HepG2 (cell line): ENCODE measurements around the gene MTIF3. TPM values are rescaled to one million over a fixed set of nuclear protein-coding genes. Genes with fewer than 3 reads are reported as not detected.
A peak's percentile ranks its signal among the peaks of the same experiment; 100 is the strongest.

Experiments used
- ATF6 ChIP-seq: sonication (generic); formaldehyde crosslinking; conservative IDR thresholded peaks from 2 replicates; pipeline ENCODE4 v1.4.0; 2020; ENCODE audit warnings: missing genetic modification reagents
- CTCF ChIP-seq: sonication (generic); formaldehyde crosslinking; IDR thresholded peaks from 2 replicates; pipeline ENCODE4 v1.5.0; 2020; ENCODE audit warnings: mild to moderate bottlenecking, missing genetic modification reagents, moderate library complexity
- HIVEP1 ChIP-seq: sonication (generic); formaldehyde crosslinking; IDR thresholded peaks from 2 replicates; pipeline ENCODE4 v1.4.0; 2020; ENCODE audit warnings: mild to moderate bottlenecking, missing genetic modification reagents
- HOXD1 ChIP-seq: sonication (generic); formaldehyde crosslinking; IDR thresholded peaks from 2 replicates; pipeline ENCODE4 v1.5.0; 2020; ENCODE audit warnings: missing genetic modification reagents
- RBFOX2 ChIP-seq: fragments of 200-400 bp; formaldehyde crosslinking; IDR thresholded peaks from 2 replicates; pipeline ENCODE4 v1.6.1; 2017; ENCODE audit warnings: low read depth, mild to moderate bottlenecking, low read length
- RCOR2 ChIP-seq: IDR thresholded peaks from 2 replicates; pipeline ENCODE4 v1.6.1; 2016; ENCODE audit warnings: missing biosample characterization, missing genetic modification reagents
- RELA ChIP-seq: sonication (generic); formaldehyde crosslinking; IDR thresholded peaks from 2 replicates; pipeline ENCODE4 v1.4.0; 2020; ENCODE audit warnings: missing genetic modification reagents
- THAP7 ChIP-seq: sonication (generic); formaldehyde crosslinking; IDR thresholded peaks from 2 replicates; pipeline ENCODE4 v1.8.1; 2023; ENCODE audit warnings: mild to moderate bottlenecking, missing genetic modification reagents
- ZIK1 ChIP-seq: sonication (generic); formaldehyde crosslinking; IDR thresholded peaks from 2 replicates; pipeline ENCODE4 v1.5.0; 2020; ENCODE audit warnings: mild to moderate bottlenecking, low read depth, missing genetic modification reagents, borderline replicate concordance
- ZNF234 ChIP-seq: sonication (generic); formaldehyde crosslinking; conservative IDR thresholded peaks from 2 replicates; pipeline ENCODE4 v1.5.1; 2020; ENCODE audit warnings: mild to moderate bottlenecking, missing genetic modification reagents
- ZNF335 ChIP-seq: sonication (generic); formaldehyde crosslinking; IDR thresholded peaks from 2 replicates; pipeline ENCODE4 v1.4.0; 2020; ENCODE audit warnings: missing genetic modification reagents
- ZNF496 ChIP-seq: sonication (generic); formaldehyde crosslinking; IDR thresholded peaks from 2 replicates; pipeline ENCODE4 v1.8.1; 2023; ENCODE audit warnings: mild to moderate bottlenecking, moderate library complexity, missing genetic modification reagents; ENCODE audit not compliant: insufficient replicate concordance
- ZNF501 ChIP-seq: sonication (generic); formaldehyde crosslinking; IDR thresholded peaks from 2 replicates; pipeline ENCODE4 v1.5.1; 2020; ENCODE audit warnings: mild to moderate bottlenecking, moderate library complexity, missing genetic modification reagents
- ZNF768 ChIP-seq: sonication (generic); formaldehyde crosslinking; IDR thresholded peaks from 2 replicates; pipeline ENCODE4 v1.4.0; 2020; ENCODE audit warnings: missing genetic modification reagents
- ZNF773 ChIP-seq: sonication (generic); formaldehyde crosslinking; IDR thresholded peaks from 2 replicates; pipeline ENCODE4 v1.4.0; 2020; ENCODE audit warnings: missing genetic modification reagents, borderline replicate concordance
- ZNF790 ChIP-seq: sonication (generic); formaldehyde crosslinking; IDR thresholded peaks from 2 replicates; pipeline ENCODE4 v1.8.0; 2022; ENCODE audit warnings: missing genetic modification reagents, mild to moderate bottlenecking, borderline replicate concordance
- ZSCAN30 ChIP-seq: sonication (generic); formaldehyde crosslinking; IDR thresholded peaks from 2 replicates; pipeline ENCODE4 v1.5.0; 2020; ENCODE audit warnings: mild to moderate bottlenecking, missing genetic modification reagents
- polyA plus RNA-seq, 8 experiments: library from polyadenylated mRNA; depleted of rRNA in 3 of 8; stranded (reverse) in 7 of 8; unstranded in 1 of 8; fragments of >200 nt; fragmentation: Illumina TruSeq in 4 of 8; extraction: Trizol in 4 of 8; gene quantifications; 2 replicates each; pipeline versions ENCODE4 v1.2.1 to v1.2.3, GENCODE V29; 2011 to 2016; ENCODE audit warnings: low read depth in 4 of 8, missing spikeins in 1 of 8, mixed read lengths in 1 of 8; ENCODE audit not compliant: insufficient read depth in 1 of 8
- total RNA-seq, 5 experiments: library from RNA; depleted of rRNA; stranded (reverse); fragments of >200 nt; fragmentation: Illumina TruSeq; extraction: Trizol; gene quantifications; 2 replicates each; pipeline ENCODE4 v1.2.3, GENCODE V29; 2016; ENCODE audit warnings: low read depth in 1 of 5
- TF ChIP-seq, protein P1 (sequence below): sonication (generic); formaldehyde crosslinking; IDR thresholded peaks from 2 replicates; pipeline ENCODE4 v1.8.0; 2022; ENCODE audit warnings: mild to moderate bottlenecking, missing genetic modification reagents; ENCODE audit not compliant: insufficient replicate concordance
- TF ChIP-seq, protein P2 (sequence below): IDR thresholded peaks from 2 replicates; pipeline ENCODE4 v1.6.1; 2016; ENCODE audit warnings: low read depth, borderline replicate concordance

MTIF3 gene
- total and polyA plus RNA-seq, 2 of the 13 experiments (the other 11 are each of a cell fraction or from before 2014, with no cell fraction given): 33.7 to 40.6 TPM

DNA sequence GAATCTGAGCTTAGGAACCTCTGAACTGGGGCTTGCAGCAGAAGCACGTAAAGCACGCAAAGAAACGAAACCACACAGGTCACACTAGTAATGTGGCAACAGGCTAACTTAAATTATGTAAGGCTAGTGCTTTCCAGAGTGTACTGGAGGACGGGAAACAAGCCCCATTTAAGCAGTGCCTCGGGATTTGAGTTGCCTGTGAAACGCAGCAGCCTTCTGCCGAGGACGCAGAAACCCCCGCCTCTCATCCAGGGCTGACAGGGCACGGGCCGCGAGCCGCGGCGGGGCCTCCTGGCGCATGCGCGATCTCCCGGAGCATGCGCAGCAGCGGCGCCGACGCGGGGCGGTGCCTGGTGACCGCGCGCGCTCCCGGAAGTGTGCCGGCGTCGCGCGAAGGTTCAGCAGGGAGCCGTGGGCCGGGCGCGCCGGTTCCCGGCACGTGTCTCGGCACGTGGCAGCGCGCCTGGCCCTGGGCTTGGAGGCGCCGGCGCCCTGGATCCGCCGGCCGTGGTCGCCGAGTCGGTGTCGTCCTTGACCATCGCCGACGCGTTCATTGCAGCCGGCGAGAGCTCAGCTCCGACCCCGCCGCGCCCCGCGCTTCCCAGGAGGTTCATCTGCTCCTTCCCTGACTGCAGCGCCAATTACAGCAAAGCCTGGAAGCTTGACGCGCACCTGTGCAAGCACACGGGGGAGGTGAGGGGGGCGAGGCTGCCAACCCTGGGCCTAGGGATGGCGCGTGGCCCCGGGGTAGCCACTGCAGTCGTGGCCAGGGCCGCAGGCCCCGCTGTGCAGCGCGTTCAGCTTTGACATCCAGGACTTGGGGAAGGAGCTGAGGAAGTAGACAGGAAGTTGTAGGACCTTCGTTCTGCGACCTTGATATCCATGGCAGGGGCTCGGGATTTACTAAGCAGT is 25.9 kb downstream of the MTIF3 start, which contains the start of gene GTF3A (continued):
- TF ChIP-seq, protein P1, sequence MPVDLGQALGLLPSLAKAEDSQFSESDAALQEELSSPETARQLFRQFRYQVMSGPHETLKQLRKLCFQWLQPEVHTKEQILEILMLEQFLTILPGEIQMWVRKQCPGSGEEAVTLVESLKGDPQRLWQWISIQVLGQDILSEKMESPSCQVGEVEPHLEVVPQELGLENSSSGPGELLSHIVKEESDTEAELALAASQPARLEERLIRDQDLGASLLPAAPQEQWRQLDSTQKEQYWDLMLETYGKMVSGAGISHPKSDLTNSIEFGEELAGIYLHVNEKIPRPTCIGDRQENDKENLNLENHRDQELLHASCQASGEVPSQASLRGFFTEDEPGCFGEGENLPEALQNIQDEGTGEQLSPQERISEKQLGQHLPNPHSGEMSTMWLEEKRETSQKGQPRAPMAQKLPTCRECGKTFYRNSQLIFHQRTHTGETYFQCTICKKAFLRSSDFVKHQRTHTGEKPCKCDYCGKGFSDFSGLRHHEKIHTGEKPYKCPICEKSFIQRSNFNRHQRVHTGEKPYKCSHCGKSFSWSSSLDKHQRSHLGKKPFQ (CRISPR knock-in tag): no peak
- TF ChIP-seq ZIK1 (CRISPR knock-in tag) (peak; percentile 98), ZNF773 (CRISPR knock-in tag) (peak; percentile 78; the same call in 1 of the 2 replicates), RCOR2 (no peak), RELA (CRISPR knock-in tag) (no peak), ZNF501 (CRISPR knock-in tag) (peak; percentile 63; the same call in 1 of the 2 replicates), RBFOX2 (peak; percentile 95), ZNF790 (CRISPR knock-in tag) (peak; percentile 92; the same call in 1 of the 2 replicates), HOXD1 (no peak), ZNF768 (CRISPR knock-in tag) (peak; percentile 79), CTCF (0 out of 2 replicates have a peak, but pooled peaks have one; percentile 1), ZNF496 (CRISPR knock-in tag) (peak; percentile 12), THAP7 (peak; percentile 75), ZSCAN30 (no peak), ZNF335 (CRISPR knock-in tag) (no peak), HIVEP1 (peak; percentile 60; the same call in 1 of the 2 replicates), ATF6 (CRISPR knock-in tag) (peak; percentile 75; the same call in 1 of the 2 replicates), ZNF234 (peak; percentile 89)
- TF ChIP-seq, protein P2, sequence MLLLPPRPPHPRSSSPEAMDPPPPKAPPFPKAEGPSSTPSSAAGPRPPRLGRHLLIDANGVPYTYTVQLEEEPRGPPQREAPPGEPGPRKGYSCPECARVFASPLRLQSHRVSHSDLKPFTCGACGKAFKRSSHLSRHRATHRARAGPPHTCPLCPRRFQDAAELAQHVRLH (CRISPR knock-in tag): 0 out of 2 replicates have a peak, but pooled peaks have one; percentile 74
